HuH-7 (cell line): ENCODE data around the gene CHRDL1.
"Not testable (repeated sequence)": the region's sequence is repeated elsewhere in the genome, so short reads cannot be mapped to it uniquely, and the experiment has no call there.

Experiments
- DNase-seq: peaks from one replicate; pipeline ENCODE4 v3.0.0; 2011; ENCODE audit warnings: low spot score

CHRDL1 gene

GRCh38 chrX:110795645-110796406 lies at the start of gene CHRDL1:
TSS of gene CHRDL1 (minus strand) at chrX:110795817. CDS start at chrX:110792181, 3,636 bp downstream.
- no peak for DNase-seq

- no peak for DNase-seq
These were observed 41.4 kb upstream of the CHRDL1 start for GRCh38 chrX:110836982-110837381.

- DNase-seq, result no peak
These were observed 40.8 kb upstream of the CHRDL1 start for GRCh38 chrX:110836451-110836850.

GRCh38 chrX:110836001-110836400 lies 40.4 kb upstream of the CHRDL1 start:
- DNase-seq, result no peak

GRCh38 chrX:110825972-110826371 lies 30.4 kb upstream of the CHRDL1 start:
- no peak for DNase-seq

- not testable (repeated sequence) for DNase-seq
These were observed 20.9 kb upstream of the CHRDL1 start for GRCh38 chrX:110816543-110816942.

- no peak for DNase-seq
These were observed 10.5 kb upstream of the CHRDL1 start for GRCh38 chrX:110806145-110806544.

GRCh38 chrX:110805303-110805702 lies 9.7 kb upstream of the CHRDL1 start:
- DNase-seq, result no peak

GRCh38 chrX:110804446-110804845 lies 8.8 kb upstream of the CHRDL1 start:
- DNase-seq, result no peak

- no peak for DNase-seq
These were observed 7.9 kb upstream of the CHRDL1 start for GRCh38 chrX:110803506-110803905.

GRCh38 chrX:110796407-110796697 lies 735 bp upstream of the CHRDL1 start:
- DNase-seq, result no peak

GRCh38 chrX:110794601-110795000 lies 1.0 kb downstream of the CHRDL1 start:
- no peak for DNase-seq

- no peak for DNase-seq
These were observed 4.5 kb downstream of the CHRDL1 start for GRCh38 chrX:110791071-110791470.

GRCh38 chrX:110786486-110786885 lies 9.1 kb downstream of the CHRDL1 start:
- DNase-seq, result no peak

GRCh38 chrX:110759785-110760184 lies 35.8 kb downstream of the CHRDL1 start:
- DNase-seq, result no peak

GRCh38 chrX:110758781-110759422 lies 36.7 kb downstream of the CHRDL1 start:
- DNase-seq, result no peak

- DNase-seq, result no peak
These were observed 40.0 kb downstream of the CHRDL1 start for GRCh38 chrX:110755611-110756010.

- DNase-seq, result no peak
These were observed 40.6 kb downstream of the CHRDL1 start for GRCh38 chrX:110755061-110755460.

GRCh38 chrX:110750526-110751189 lies 45.0 kb downstream of the CHRDL1 start:
- DNase-seq, result no peak

GRCh38 chrX:110748256-110748806 lies 47.3 kb downstream of the CHRDL1 start:
- no peak for DNase-seq

GRCh38 chrX:110746014-110746413 lies 49.6 kb downstream of the CHRDL1 start:
- DNase-seq, result no peak

GRCh38 chrX:110745288-110745687 lies 50.3 kb downstream of the CHRDL1 start:
- DNase-seq, result no peak
